K562 (cell line): ENCODE measurements around the gene NDUFA13. TPM values are rescaled to one million over a fixed set of nuclear protein-coding genes. Genes with fewer than 3 reads are reported as not detected.

ENCODE experiments used
- ATAC-seq: fragments of 200-7000 bp; cut with Tn5 transposase; 3 replicates; pipeline ENCODE4 v1.9.1; 2020; ENCODE audit warnings: moderate library complexity
- BruUV-seq: library from RNA; stranded (reverse); fragments of 400-500 nt; replicated peaks from 2 replicates; lab custom pipeline; 2021; lab: Mats Ljungman, UMichigan
- CTCF ChIA-PET: fragments of 300-600 bp; formaldehyde crosslinking; extraction: SDS; loops from one replicate; lab custom pipeline; 2021; ENCODE audit warnings: low intra/inter-chr PET ratio; lab: Yijun Ruan, JAX
- POLR2A ChIA-PET: fragments of 300-600, 350-650 bp; sonication (Branson Sonifier 250); formaldehyde crosslinking; extraction: SDS; loops from one replicate; lab custom pipeline; 2021; ENCODE audit warnings: antibody characterized with exemption, inconsistent platforms; lab: Yijun Ruan, JAX
- DNase-seq, 4 experiments: peaks; one replicate each; pipeline versions ENCODE4 v3.0.0 to v3.0.0-alpha.2; 2011 to 2018; ENCODE audit warnings: low spot score in 3 of 4, mixed read lengths in 3 of 4; ENCODE audit errors: extremely low read depth in 1 of 4
- FAIRE-seq: peaks from 2 replicates; lab custom pipeline; 2011; peaks lifted over from hg19 to GRCh38; lab: Jason Lieb, UNC
- H2AFZ ChIP-seq: 2 replicates; pipeline ENCODE4 v1.6.0; 2011; ENCODE audit warnings: low read depth, low read length, control low read depth, inconsistent platforms
- H3K27ac ChIP-seq: fragments of 200-600 bp; 3 replicates; pipeline ENCODE4 v1.8.0; 2011; ENCODE audit warnings: low read depth, mild to moderate bottlenecking, control low read depth, inconsistent platforms, low read length, moderate library complexity, mixed read lengths; ENCODE audit errors: extremely low read depth
- H3K27me3 ChIP-seq, 2 experiments: fragments of 300-600 bp in 1 of 2; 2 replicates in 1 of 2; 3 replicates in 1 of 2; pipeline versions ENCODE4 v1.6.0 to v1.8.0; 2011; ENCODE audit warnings: inconsistent platforms in 2 of 2, low read length in 2 of 2, mild to moderate bottlenecking in 1 of 2, mixed read lengths in 1 of 2, moderate library complexity in 1 of 2; ENCODE audit not compliant: control insufficient read depth in 2 of 2, insufficient read depth in 2 of 2
- H3K36me3 ChIP-seq: fragments of 300-600 bp; 3 replicates; pipeline ENCODE4 v1.8.0; 2011; ENCODE audit warnings: mild to moderate bottlenecking, low read length, inconsistent platforms; ENCODE audit not compliant: control insufficient read depth, insufficient read depth
- H3K4me1 ChIP-seq, 2 experiments: fragments of 200-600 bp in 1 of 2; replicated peaks in 1 of 2; 2 replicates in 1 of 2; 3 replicates in 1 of 2; pipeline versions ENCODE4 v1.5.1 to v1.8.0; 2011; ENCODE audit warnings: inconsistent platforms in 2 of 2, low read length in 2 of 2, mild to moderate bottlenecking in 1 of 2, mixed read lengths in 1 of 2, moderate library complexity in 1 of 2; ENCODE audit not compliant: control insufficient read depth in 2 of 2, insufficient read depth in 2 of 2
- H3K4me2 ChIP-seq: 2 replicates; pipeline ENCODE4 v1.6.1; 2011; ENCODE audit warnings: low read length, control low read depth, inconsistent platforms, mixed read lengths; ENCODE audit not compliant: insufficient read depth
- H3K4me3 ChIP-seq: fragments of 200-600 bp; sonication (generic), shearing (Covaris generic); 2 replicates; pipeline ENCODE4 v1.5.1; 2016; ENCODE audit warnings: control low read depth, inconsistent platforms
- H3K79me2 ChIP-seq: fragments of 200-600 bp; 3 replicates; pipeline ENCODE4 v1.8.0; 2011; ENCODE audit warnings: low read length, inconsistent platforms; ENCODE audit not compliant: control insufficient read depth, insufficient read depth
- H3K9ac ChIP-seq, 2 experiments: 2 replicates each; pipeline versions ENCODE4 v1.6.0 to v1.6.1; 2011; ENCODE audit warnings: low read depth in 2 of 2, low read length in 2 of 2, control low read depth in 1 of 2, inconsistent platforms in 1 of 2, mild to moderate bottlenecking in 1 of 2, mixed read lengths in 1 of 2; ENCODE audit not compliant: insufficient read depth in 1 of 2
- H3K9me1 ChIP-seq: one replicate; pipeline ENCODE4 v1.6.0; 2011; ENCODE audit warnings: inconsistent platforms, mild to moderate bottlenecking, low read length, moderate library complexity; ENCODE audit not compliant: control insufficient read depth, insufficient read depth
- H3K9me3 ChIP-seq: replicated peaks from 2 replicates; pipeline ENCODE4 v1.5.1; 2011; ENCODE audit warnings: low read depth, low read length, inconsistent platforms; ENCODE audit not compliant: control insufficient read depth, insufficient read depth
- H4K20me1 ChIP-seq: replicated peaks from 2 replicates; pipeline ENCODE4 v1.6.1; 2011; ENCODE audit warnings: low read length, inconsistent platforms, mixed read lengths; ENCODE audit not compliant: control insufficient read depth, insufficient read depth
- ETS2 ChIP-seq: IDR thresholded peaks from 2 replicates; pipeline ENCODE4 v1.6.1; 2016; ENCODE audit warnings: borderline replicate concordance, missing genetic modification characterization, mild to moderate bottlenecking, moderate library complexity, missing compliant biosample characterization; ENCODE audit not compliant: poor library complexity, severe bottlenecking
- FOSL1 ChIP-seq: fragments of 200-800 bp; sonication (Bioruptor generic); conservative IDR thresholded peaks from 2 replicates; pipeline ENCODE4 v1.6.1; 2016; ENCODE audit warnings: missing genetic modification characterization, missing compliant biosample characterization
- NFRKB ChIP-seq: fragments of 450-650 bp; IDR thresholded peaks from 2 replicates; pipeline ENCODE4 v1.6.1; 2016; ENCODE audit warnings: low read depth
- PHB ChIP-seq: fragments of 250-450 bp; sonication (Bioruptor Pico); IDR thresholded peaks from 2 replicates; pipeline ENCODE4 v1.5.0; 2021
- PHF8 ChIP-seq: fragments of 200-600 bp; sonication (generic); IDR thresholded peaks from 2 replicates; pipeline ENCODE4 v1.6.1; 2012; ENCODE audit warnings: mixed run types, mild to moderate bottlenecking, inconsistent platforms, low read length, moderate library complexity, borderline replicate concordance
- RBM34 ChIP-seq: fragments of 200-400 bp; formaldehyde crosslinking; IDR thresholded peaks from 2 replicates; pipeline ENCODE4 v1.6.1; 2018; ENCODE audit warnings: low read length, borderline replicate concordance; ENCODE audit not compliant: insufficient read depth
- ZBED1 ChIP-seq: IDR thresholded peaks from 2 replicates; pipeline ENCODE4 v1.6.1; 2014
- ZBTB26 ChIP-seq: fragments of 450-650 bp; formaldehyde crosslinking; IDR thresholded peaks from 2 replicates; pipeline ENCODE4 v1.4.0; 2022; ENCODE audit warnings: missing genetic modification characterization
- ZNF239 ChIP-seq: fragments of 250-450 bp; sonication (Bioruptor Pico); IDR thresholded peaks from 2 replicates; pipeline ENCODE4 v1.4.0; 2020; ENCODE audit warnings: mild to moderate bottlenecking
- ZNF75A ChIP-seq: fragments of 450-650 bp; formaldehyde crosslinking; IDR thresholded peaks from 2 replicates; pipeline ENCODE4 v1.4.0; 2020; ENCODE audit warnings: mild to moderate bottlenecking
- whole genome bisulfite sequencing: fragments of 100-300 bp; shearing (Covaris generic); methylation state at CpG from one replicate; pipeline ENCODE4 v1.1.6; 2016; ENCODE audit warnings: low coverage, mixed read lengths; ENCODE audit not compliant: insufficient coverage; ENCODE audit errors: missing lambda C conversion rate; 5-methylcytosine and 5-hydroxymethylcytosine counted together
- in situ Hi-C: fragments of 300-500 bp; cut with MboI; formaldehyde crosslinking; loops from 4 replicates; pipeline ENCODE4 v1.15.0; 2018; ENCODE audit warnings: inconsistent platforms, mixed read lengths
- intact Hi-C: fragments of 100-400 bp; cut with micrococcal nuclease; formaldehyde crosslinking; loops from 2 replicates; pipeline ENCODE4 v1.14.2; 2022
- polyA plus RNA-seq, 8 experiments: library from polyadenylated mRNA; depleted of rRNA in 4 of 8; stranded (reverse) in 5 of 8; unstranded in 3 of 8; fragments of >200 nt; fragmentation: Nextera tagmentation in 2 of 8; fragmentation: Illumina TruSeq in 1 of 8; extraction: Ambion mirVana in 2 of 8; extraction: Trizol in 1 of 8; gene quantifications; 2 replicates each; pipeline versions ENCODE4 v1.2.1 to v1.2.3, GENCODE V29; 2011 to 2014; ENCODE audit warnings: inconsistent platforms in 1 of 8, missing spikeins in 1 of 8
- total RNA-seq, 7 experiments: library from RNA; depleted of rRNA in 6 of 7; stranded (reverse); fragments of >200 nt in 6 of 7; fragmentation: Illumina TruSeq in 2 of 7; extraction: Trizol in 2 of 7; gene quantifications; 2 replicates each; pipeline versions ENCODE4 v1.2.1 to v1.2.3, GENCODE V29; 2011 to 2021; ENCODE audit warnings: low replicate concordance in 1 of 7

The NDUFA13 gene
- total and polyA plus RNA-seq, 9 of the 15 experiments (the other 6 are each of a cell fraction or from before 2014, with no cell fraction given) = 146 to 596 (median 429) TPM

- TF ChIP-seq FOSL1 (tag) = 0 out of 2 replicates have a peak, but pooled peaks have one; percentile 15
- TF ChIP-seq ZNF75A = no peak
- TF ChIP-seq, all 486 proteins: peak for 1
- intact Hi-C loops = loop anchor here (10.0 kb wide), 1 partner anchor 176 kb away; no protein-coding TSS in a partner anchor
- H3K9ac ChIP-seq = no peak overlapping the region
- H3K4me3 ChIP-seq = no peak overlapping the region
- H2AFZ ChIP-seq = no peak overlapping the region
- H3K9me3 ChIP-seq = no peaks in the 10 kb centered on the region
- ChIA-PET CTCF (no interaction called here), POLR2A (no interaction called here)
- BruUV-seq = no TSS peak
- H3K79me2 ChIP-seq = no peaks in the 10 kb centered on the region
- in situ Hi-C loops = no loop called here
- H3K27ac ChIP-seq = no peak overlapping the region
- H4K20me1 ChIP-seq = no peaks in the 10 kb centered on the region
- WGBS = 49% methylated on average over 24 of the region's 25 CpGs
- H3K4me2 ChIP-seq = no peak overlapping the region
- H3K27me3 ChIP-seq = no peaks in the 10 kb centered on the region
- peaks cover 0 to 3% of the 10 kb centered on the region in 2 experiments; a peak in 2 of 5 replicates for H3K4me1 ChIP-seq
- FAIRE-seq (no peak), DNase-seq (no peak), ATAC-seq (no peak)
- H3K9me1 ChIP-seq = no peaks in the 10 kb centered on the region
- H3K36me3 ChIP-seq = no peaks in the 10 kb centered on the region
These were observed 53.1 kb downstream of the NDUFA13 start for GRCh38 chr19:19568802-19569756.

GRCh38 chr19:19570571-19570970 lies 54.5 kb downstream of the NDUFA13 start:
- no peak for TF ChIP-seq ZNF239 (CRISPR knock-in tag)
- TF ChIP-seq ZBED1 = no peak
- no peak for TF ChIP-seq PHF8
- no peak for TF ChIP-seq PHB (CRISPR knock-in tag)
- TF ChIP-seq ETS2 (tag) = no peak
- TF ChIP-seq NFRKB = no peak
- no peak for TF ChIP-seq RBM34
- no peak for TF ChIP-seq ZBTB26 (CRISPR knock-in tag)
- in situ Hi-C loops = no loop called here
- no peaks in the 10 kb centered on the region for H3K27me3 ChIP-seq
- intact Hi-C loops = no loop called here
- no peak for FAIRE-seq
- no peak overlapping the region for H3K4me2 ChIP-seq
- CTCF ChIA-PET = no interaction called here
- 27% methylated on average over 10 of the region's 10 CpGs for WGBS
- no peaks in the 10 kb centered on the region for H3K9me3 ChIP-seq
- ATAC-seq = no peak
- no peak for DNase-seq
- H3K9ac ChIP-seq = no peak overlapping the region
- no peaks in the 10 kb centered on the region for H3K9me1 ChIP-seq
- H3K79me2 ChIP-seq = no peaks in the 10 kb centered on the region
- H2AFZ ChIP-seq = no peak overlapping the region
- H3K36me3 ChIP-seq = no peaks in the 10 kb centered on the region
- H3K4me1 ChIP-seq = peaks cover 0 to 3% of the 10 kb centered on the region in 2 experiments; a peak in 2 of 5 replicates
- no peaks in the 10 kb centered on the region for H4K20me1 ChIP-seq
- POLR2A ChIA-PET = no interaction called here
- H3K27ac ChIP-seq = no peak overlapping the region
- H3K4me3 ChIP-seq = no peak overlapping the region
- BruUV-seq = no TSS peak
